ENCODE data around the gene CDK17. TPM values are rescaled to one million over a fixed set of nuclear protein-coding genes. Genes with fewer than 3 reads are reported as not detected.

Gene CDK17
- total and polyA plus RNA-seq, 9 of the 15 experiments (the other 6 are each of a cell fraction or from before 2014, with no cell fraction given) = 4.8 to 39.3 (median 21.6) TPM

DNA sequence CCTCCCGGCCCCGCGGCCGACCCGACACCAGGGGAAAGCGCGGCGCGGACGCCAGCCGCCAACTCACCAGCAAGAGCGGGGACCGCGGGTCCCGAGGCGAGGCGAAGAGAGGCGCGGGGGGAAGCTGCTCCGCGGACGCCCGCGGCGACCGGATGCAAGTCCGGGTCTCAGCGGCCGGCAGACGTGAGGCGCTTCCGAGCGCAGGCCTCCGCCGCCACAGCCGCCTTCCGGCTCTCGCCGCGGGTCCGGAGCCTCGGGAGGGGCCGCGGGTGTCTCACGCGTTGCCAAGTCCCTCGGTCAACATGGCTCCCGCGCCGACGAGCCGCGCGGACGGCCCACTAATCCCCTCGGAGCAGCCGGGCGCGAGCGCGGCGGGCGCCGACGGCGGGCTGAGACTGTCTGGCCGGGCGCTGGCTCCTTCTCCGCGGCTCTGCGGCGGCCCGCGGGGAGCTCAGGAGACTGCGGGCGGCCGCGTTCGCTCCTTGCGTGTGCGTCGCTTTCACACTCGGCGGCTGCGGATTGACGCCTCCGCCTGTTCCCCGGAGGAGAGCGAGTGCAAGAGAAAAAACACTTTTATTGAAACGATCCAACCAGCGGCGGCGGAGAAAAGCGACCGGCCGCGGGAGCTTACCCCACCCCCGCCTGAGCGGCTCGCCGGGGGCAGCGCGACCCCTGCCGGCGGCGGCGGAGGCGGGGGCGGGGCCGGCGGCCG lies at the start of gene CDK17 (continued):
- TF ChIP-seq, protein P1, sequence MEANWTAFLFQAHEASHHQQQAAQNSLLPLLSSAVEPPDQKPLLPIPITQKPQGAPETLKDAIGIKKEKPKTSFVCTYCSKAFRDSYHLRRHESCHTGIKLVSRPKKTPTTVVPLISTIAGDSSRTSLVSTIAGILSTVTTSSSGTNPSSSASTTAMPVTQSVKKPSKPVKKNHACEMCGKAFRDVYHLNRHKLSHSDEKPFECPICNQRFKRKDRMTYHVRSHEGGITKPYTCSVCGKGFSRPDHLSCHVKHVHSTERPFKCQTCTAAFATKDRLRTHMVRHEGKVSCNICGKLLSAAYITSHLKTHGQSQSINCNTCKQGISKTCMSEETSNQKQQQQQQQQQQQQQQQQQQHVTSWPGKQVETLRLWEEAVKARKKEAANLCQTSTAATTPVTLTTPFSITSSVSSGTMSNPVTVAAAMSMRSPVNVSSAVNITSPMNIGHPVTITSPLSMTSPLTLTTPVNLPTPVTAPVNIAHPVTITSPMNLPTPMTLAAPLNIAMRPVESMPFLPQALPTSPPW (CRISPR knock-in tag; IDR thresholded peaks at IDR 0.05) = peak; percentile 96
- TF ChIP-seq, protein P2, sequence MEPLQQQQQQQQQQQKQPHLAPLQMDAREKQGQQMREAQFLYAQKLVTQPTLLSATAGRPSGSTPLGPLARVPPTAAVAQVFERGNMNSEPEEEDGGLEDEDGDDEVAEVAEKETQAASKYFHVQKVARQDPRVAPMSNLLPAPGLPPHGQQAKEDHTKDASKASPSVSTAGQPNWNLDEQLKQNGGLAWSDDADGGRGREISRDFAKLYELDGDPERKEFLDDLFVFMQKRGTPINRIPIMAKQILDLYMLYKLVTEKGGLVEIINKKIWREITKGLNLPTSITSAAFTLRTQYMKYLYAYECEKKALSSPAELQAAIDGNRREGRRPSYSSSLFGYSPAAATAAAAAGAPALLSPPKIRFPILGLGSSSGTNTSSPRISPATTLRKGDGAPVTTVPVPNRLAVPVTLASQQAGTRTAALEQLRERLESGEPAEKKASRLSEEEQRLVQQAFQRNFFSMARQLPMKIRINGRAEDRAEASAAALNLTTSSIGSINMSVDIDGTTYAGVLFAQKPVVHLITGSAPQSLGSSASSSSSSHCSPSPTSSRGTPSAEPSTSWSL (CRISPR knock-in tag; IDR thresholded peaks at IDR 0.05; ENCODE audit: borderline replicate concordance) = no peak
- TF ChIP-seq, protein P3, sequence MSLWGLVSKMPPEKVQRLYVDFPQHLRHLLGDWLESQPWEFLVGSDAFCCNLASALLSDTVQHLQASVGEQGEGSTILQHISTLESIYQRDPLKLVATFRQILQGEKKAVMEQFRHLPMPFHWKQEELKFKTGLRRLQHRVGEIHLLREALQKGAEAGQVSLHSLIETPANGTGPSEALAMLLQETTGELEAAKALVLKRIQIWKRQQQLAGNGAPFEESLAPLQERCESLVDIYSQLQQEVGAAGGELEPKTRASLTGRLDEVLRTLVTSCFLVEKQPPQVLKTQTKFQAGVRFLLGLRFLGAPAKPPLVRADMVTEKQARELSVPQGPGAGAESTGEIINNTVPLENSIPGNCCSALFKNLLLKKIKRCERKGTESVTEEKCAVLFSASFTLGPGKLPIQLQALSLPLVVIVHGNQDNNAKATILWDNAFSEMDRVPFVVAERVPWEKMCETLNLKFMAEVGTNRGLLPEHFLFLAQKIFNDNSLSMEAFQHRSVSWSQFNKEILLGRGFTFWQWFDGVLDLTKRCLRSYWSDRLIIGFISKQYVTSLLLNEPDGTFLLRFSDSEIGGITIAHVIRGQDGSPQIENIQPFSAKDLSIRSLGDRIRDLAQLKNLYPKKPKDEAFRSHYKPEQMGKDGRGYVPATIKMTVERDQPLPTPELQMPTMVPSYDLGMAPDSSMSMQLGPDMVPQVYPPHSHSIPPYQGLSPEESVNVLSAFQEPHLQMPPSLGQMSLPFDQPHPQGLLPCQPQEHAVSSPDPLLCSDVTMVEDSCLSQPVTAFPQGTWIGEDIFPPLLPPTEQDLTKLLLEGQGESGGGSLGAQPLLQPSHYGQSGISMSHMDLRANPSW (CRISPR knock-in tag; IDR thresholded peaks at IDR 0.05) = 0 out of 2 replicates have a peak, but pooled peaks have one; percentile 66
- TF ChIP-seq FOSL1 (tag; conservative IDR thresholded peaks at IDR 0.05) (peak; percentile 47), CBX3 (IDR thresholded peaks at IDR 0.05; ENCODE audit: borderline replicate concordance in 1 of 2, low read length in 2 of 2) (no peak), TEAD1 (CRISPR knock-in tag; IDR thresholded peaks at IDR 0.05) (peak in 1 of 2 experiments; percentile 40; a peak in 1 of 4 replicates), RBM25 (IDR thresholded peaks at IDR 0.05; ENCODE audit: low read depth, low read length, severe bottlenecking) (no peak), GABPB1 (CRISPR knock-in tag; IDR thresholded peaks at IDR 0.05) (0 out of 2 replicates have a peak, but pooled peaks have one; percentile 13), RBFOX2 (IDR thresholded peaks at IDR 0.05; ENCODE audit: low read depth, low read length) (peak; percentile 89), SAFB (IDR thresholded peaks at IDR 0.05; ENCODE audit: borderline replicate concordance, low read depth, low read length) (peak; percentile 84), IRF2 (CRISPR knock-in tag; IDR thresholded peaks at IDR 0.05) (no peak), NR2C1 (IDR thresholded peaks at IDR 0.05) (no peak), NR2C1 (tag; IDR thresholded peaks at IDR 0.05) (no peak), SAFB2 (IDR thresholded peaks at IDR 0.05; ENCODE audit: borderline replicate concordance, low read depth, low read length, severe bottlenecking) (no peak)

Measured in K562 (cell line).